ENCODE results near the gene ANKRD22.
"Not testable (repeated sequence)": the region's sequence is repeated elsewhere in the genome, so short reads cannot be mapped to it uniquely, and the experiment has no call there.

ANKRD22 gene

GRCh38 chr10:88888810-88889445, 37.3 kb upstream of the ANKRD22 start:
- Mint-ChIP-seq H3K27ac (no peak overlapping the region), H3K4me1 (no peaks in the 10 kb centered on the region), H3K4me3 (no peak overlapping the region)

GRCh38 chr10:88886557-88886956, 34.9 kb upstream of the ANKRD22 start:
- no peaks in the 10 kb centered on the region for H3K36me3 Mint-ChIP-seq (ENCODE audit: low read depth)
- H3K4me1 Mint-ChIP-seq, result peaks cover 14% of the 10 kb centered on the region
- H3K9me3 Mint-ChIP-seq, result no peaks in the 10 kb centered on the region
- no peak overlapping the region for H3K27ac Mint-ChIP-seq
- no peaks in the 10 kb centered on the region for H3K27me3 Mint-ChIP-seq (ENCODE audit: low read depth)
- H3K4me3 Mint-ChIP-seq, result no peak overlapping the region
- TF ChIP-seq CTCF (IDR thresholded peaks at IDR 0.05; ENCODE audit: unreplicated experiment in 3 of 3), result no peak

More at GRCh38 chr10:88888810-88889445, 37.3 kb upstream of the ANKRD22 start:
- Mint-ChIP-seq H3K9me3 (no peaks in the 10 kb centered on the region), H3K27me3 (ENCODE audit: low read depth) (no peaks in the 10 kb centered on the region), H3K36me3 (ENCODE audit: low read depth) (no peaks in the 10 kb centered on the region)
- TF ChIP-seq CTCF (IDR thresholded peaks at IDR 0.05; ENCODE audit: unreplicated experiment in 3 of 3), result no peak

- Mint-ChIP-seq H3K9me3 (no peaks in the 10 kb centered on the region), H3K27me3 (ENCODE audit: low read depth) (peaks cover 8% of the 10 kb centered on the region), H3K4me1 (peaks cover 24% of the 10 kb centered on the region), H3K27ac (no peak overlapping the region), H3K36me3 (ENCODE audit: low read depth) (no peaks in the 10 kb centered on the region), H3K4me3 (peak overlapping the region in 1 of 3 experiments; percentile 57)
- no peak for TF ChIP-seq CTCF (IDR thresholded peaks at IDR 0.05; ENCODE audit: unreplicated experiment in 3 of 3)
These were observed 31.8 kb upstream of the ANKRD22 start for GRCh38 chr10:88883448-88883809.

- H3K36me3 Mint-ChIP-seq (ENCODE audit: low read depth); H3K9me3 Mint-ChIP-seq: not testable (repeated sequence)
- Mint-ChIP-seq H3K4me3 (peak overlapping the region; percentile 94 to 95 (median 94)), H3K27me3 (ENCODE audit: low read depth) (peaks cover 12% of the 10 kb centered on the region), H3K27ac (peak overlapping the region; percentile 11 to 88 (median 73)), H3K4me1 (peaks cover 24% of the 10 kb centered on the region)
These were observed 31.2 kb upstream of the ANKRD22 start for GRCh38 chr10:88882646-88883447.

GRCh38 chr10:88881922-88882645, 30.4 kb upstream of the ANKRD22 start:
- Mint-ChIP-seq H3K4me3 (peak overlapping the region; percentile 94 to 95 (median 94)), H3K4me1 (peaks cover 24% of the 10 kb centered on the region), H3K27ac (peak overlapping the region; percentile 11 to 88 (median 73)), H3K27me3 (ENCODE audit: low read depth) (peaks cover 14% of the 10 kb centered on the region), H3K9me3 (no peaks in the 10 kb centered on the region), H3K36me3 (ENCODE audit: low read depth) (no peaks in the 10 kb centered on the region)
- no peak for TF ChIP-seq CTCF (IDR thresholded peaks at IDR 0.05; ENCODE audit: unreplicated experiment in 3 of 3)

- TF ChIP-seq CTCF (IDR thresholded peaks at IDR 0.05; ENCODE audit: unreplicated experiment in 3 of 3), result no peak
These were observed 29.7 kb upstream of the ANKRD22 start for GRCh38 chr10:88881320-88881719.

More at GRCh38 chr10:88881320-88881719, 29.7 kb upstream of the ANKRD22 start:
- peak overlapping the region; percentile 94 to 95 (median 94) for H3K4me3 Mint-ChIP-seq
- H3K9me3 Mint-ChIP-seq, result no peaks in the 10 kb centered on the region
- H3K36me3 Mint-ChIP-seq (ENCODE audit: low read depth), result no peaks in the 10 kb centered on the region
- H3K27ac Mint-ChIP-seq, result peak overlapping the region in 2 of 3 experiments; percentile 73 to 88
- peaks cover 21% of the 10 kb centered on the region for H3K27me3 Mint-ChIP-seq (ENCODE audit: low read depth)
- H3K4me1 Mint-ChIP-seq, result peaks cover 24% of the 10 kb centered on the region
